Neural progenitor cell (in vitro differentiated cells): Measurements from ENCODE around the gene TRIM27. TPM values are rescaled to one million over a fixed set of nuclear protein-coding genes. Genes with fewer than 3 reads are reported as not detected.

Experiments used
- DNase-seq: peaks from one replicate; pipeline ENCODE4 v3.0.0-alpha.2; 2016; ENCODE audit warnings: low spot score
- H2AFZ ChIP-seq: fragments of 200-600 bp; sonication (generic); replicated peaks from 2 replicates; pipeline ENCODE4 v1.6.1; 2016; ENCODE audit warnings: antibody characterized with exemption
- H3F3A ChIP-seq: fragments of 200-600 bp; sonication (generic); 2 replicates; pipeline ENCODE4 v1.6.1; 2016; ENCODE audit warnings: antibody characterized with exemption, low read depth
- H3K27ac ChIP-seq: fragments of 200-600 bp; sonication (generic); 2 replicates; pipeline ENCODE4 v1.5.1; 2016; ENCODE audit warnings: mild to moderate bottlenecking
- H3K27me3 ChIP-seq: fragments of 200-600 bp; sonication (generic); 2 replicates; pipeline ENCODE4 v1.6.1; 2016; ENCODE audit warnings: mild to moderate bottlenecking, moderate library complexity
- H3K36me3 ChIP-seq: fragments of 200-600 bp; sonication (generic); 2 replicates; pipeline ENCODE4 v1.5.1; 2016
- H3K4me1 ChIP-seq: fragments of 200-600 bp; sonication (generic); 2 replicates; pipeline ENCODE4 v1.6.1; 2016; ENCODE audit warnings: mixed run types
- H3K4me2 ChIP-seq: fragments of 200-600 bp; sonication (generic); 2 replicates; pipeline ENCODE4 v1.6.1; 2016
- H3K4me3 ChIP-seq: fragments of 200-600 bp; sonication (generic); 2 replicates; pipeline ENCODE4 v1.5.1; 2016
- H3K79me2 ChIP-seq: fragments of 200-600 bp; sonication (generic); 2 replicates; pipeline ENCODE4 v1.6.1; 2016; ENCODE audit warnings: low read depth
- H3K9ac ChIP-seq: fragments of 200-600 bp; sonication (generic); 2 replicates; pipeline ENCODE4 v1.6.1; 2016
- H3K9me3 ChIP-seq: fragments of 200-600 bp; sonication (generic); 2 replicates; pipeline ENCODE4 v1.5.1; 2016; ENCODE audit warnings: low read depth
- H4K20me1 ChIP-seq: fragments of 200-600 bp; sonication (generic); 2 replicates; pipeline ENCODE4 v1.6.1; 2016; ENCODE audit warnings: low read depth
- H3K27ac Mint-ChIP-seq: 3 replicates; pipeline ENCODE4 v1.8.0; 2021; ENCODE audit warnings: mixed read lengths
- H3K27me3 Mint-ChIP-seq: 2 replicates; pipeline ENCODE4 v1.8.0; 2022; ENCODE audit warnings: low read depth, mild to moderate bottlenecking, inconsistent platforms, moderate library complexity, mixed read lengths; ENCODE audit not compliant: insufficient read depth
- H3K36me3 Mint-ChIP-seq: 3 replicates; pipeline ENCODE4 v1.8.0; 2021; ENCODE audit warnings: mixed read lengths
- H3K4me1 Mint-ChIP-seq: 3 replicates; pipeline ENCODE4 v1.8.0; 2021; ENCODE audit warnings: mixed read lengths
- H3K4me3 Mint-ChIP-seq: 3 replicates; pipeline ENCODE4 v1.8.0; 2021; ENCODE audit warnings: mild to moderate bottlenecking, moderate library complexity, mixed read lengths
- H3K9me3 Mint-ChIP-seq: 3 replicates; pipeline ENCODE4 v1.8.0; 2020; ENCODE audit warnings: mixed read lengths
- CTCF ChIP-seq: fragments of 200-600 bp; sonication (generic); IDR thresholded peaks from 2 replicates; pipeline ENCODE4 v1.5.1; 2017; ENCODE audit warnings: antibody characterized with exemption, mild to moderate bottlenecking
- EZH2 ChIP-seq: fragments of 200-600 bp; sonication (generic); IDR thresholded peaks from 2 replicates; pipeline ENCODE4 v1.6.1; 2017; ENCODE audit warnings: antibody characterized with exemption, mild to moderate bottlenecking, moderate library complexity
- EZH2phosphoT487 ChIP-seq: fragments of 200-600 bp; sonication (generic); IDR thresholded peaks from 2 replicates; pipeline ENCODE4 v1.6.1; 2017; ENCODE audit warnings: antibody characterized with exemption
- total RNA-seq: library from RNA; depleted of rRNA; stranded (reverse); fragments of >200 nt; gene quantifications from 2 replicates; pipeline ENCODE4 v1.2.3, GENCODE V29; 2015; ENCODE audit warnings: low replicate concordance

TRIM27 gene
- total RNA-seq, 1 donor from 2014 or later = 69.0 TPM

GRCh38 chr6:28862077-28862476 lies 61.7 kb downstream of the TRIM27 start:
- H3K4me3 Mint-ChIP-seq = peak overlapping the region; percentile 7

GRCh38 chr6:28861339-28861738 lies 62.4 kb downstream of the TRIM27 start:
- Histone ChIP-seq H3K4me3 (no peak overlapping the region), H3K4me2 (no peak overlapping the region), H2AFZ (no peak overlapping the region), H3K9ac (no peak overlapping the region), H4K20me1 (no peaks in the 10 kb centered on the region), H3K79me2 (no peaks in the 10 kb centered on the region), H3K27me3 (peaks cover 16% of the 10 kb centered on the region), H3K4me1 (no peaks in the 10 kb centered on the region), H3F3A (peaks cover 26% of the 10 kb centered on the region), H3K36me3 (no peaks in the 10 kb centered on the region), H3K9me3 (no peaks in the 10 kb centered on the region), H3K27ac (no peak overlapping the region)
- Mint-ChIP-seq H3K27me3 (peaks cover 18% of the 10 kb centered on the region), H3K4me1 (peaks cover 19% of the 10 kb centered on the region), H3K9me3 (peaks cover 14% of the 10 kb centered on the region), H3K27ac (no peak overlapping the region), H3K4me3 (no peak overlapping the region), H3K36me3 (peaks cover 7% of the 10 kb centered on the region)
- TF ChIP-seq EZH2phosphoT487 (no peak), CTCF (no peak), EZH2 (no peak)
- no peak for DNase-seq

More at GRCh38 chr6:28862077-28862476, 61.7 kb downstream of the TRIM27 start:
- Histone ChIP-seq H3F3A (peaks cover 33% of the 10 kb centered on the region), H3K79me2 (no peaks in the 10 kb centered on the region), H3K4me3 (no peak overlapping the region), H3K27me3 (peaks cover 16% of the 10 kb centered on the region), H3K4me2 (no peak overlapping the region), H4K20me1 (no peaks in the 10 kb centered on the region), H2AFZ (no peak overlapping the region), H3K4me1 (no peaks in the 10 kb centered on the region), H3K9me3 (no peaks in the 10 kb centered on the region), H3K27ac (no peak overlapping the region), H3K9ac (no peak overlapping the region), H3K36me3 (no peaks in the 10 kb centered on the region)
- no peak for DNase-seq
- Mint-ChIP-seq H3K27ac (no peak overlapping the region), H3K36me3 (peaks cover 7% of the 10 kb centered on the region), H3K27me3 (peaks cover 19% of the 10 kb centered on the region), H3K9me3 (peaks cover 14% of the 10 kb centered on the region), H3K4me1 (peaks cover 21% of the 10 kb centered on the region)
- no peak for TF ChIP-seq EZH2phosphoT487
- TF ChIP-seq CTCF = no peak
- no peak for TF ChIP-seq EZH2

- no peaks in the 10 kb centered on the region for H4K20me1 ChIP-seq
- DNase-seq = no peak
- no peaks in the 10 kb centered on the region for H3K4me1 ChIP-seq
- H3K27ac Mint-ChIP-seq = no peak overlapping the region
- H3K4me2 ChIP-seq = no peak overlapping the region
- no peaks in the 10 kb centered on the region for H3K79me2 ChIP-seq
- H3K9me3 ChIP-seq = no peaks in the 10 kb centered on the region
- H3K27ac ChIP-seq = no peak overlapping the region
- peaks cover 19% of the 10 kb centered on the region for H3F3A ChIP-seq
- H3K4me3 Mint-ChIP-seq = no peak overlapping the region
- TF ChIP-seq CTCF = no peak
- TF ChIP-seq EZH2 = no peak
- no peak for TF ChIP-seq EZH2phosphoT487
- H3K9me3 Mint-ChIP-seq = peaks cover 13% of the 10 kb centered on the region
- H3K4me1 Mint-ChIP-seq = peaks cover 19% of the 10 kb centered on the region
- no peaks in the 10 kb centered on the region for H3K36me3 ChIP-seq
- no peak overlapping the region for H3K4me3 ChIP-seq
- H2AFZ ChIP-seq = no peak overlapping the region
- no peak overlapping the region for H3K9ac ChIP-seq
- H3K36me3 Mint-ChIP-seq = peaks cover 7% of the 10 kb centered on the region
- peaks cover 16% of the 10 kb centered on the region for H3K27me3 ChIP-seq
- peaks cover 18% of the 10 kb centered on the region for H3K27me3 Mint-ChIP-seq
These were observed 63.2 kb downstream of the TRIM27 start for GRCh38 chr6:28860581-28860980.
